Epithelial cell of esophagus (primary cell): ENCODE data around the gene RRM2.

Experiments used
- DNase-seq: peaks from one replicate; pipeline ENCODE4 v3.0.0; 2010; ENCODE audit warnings: low read depth
- H3K4me3 ChIP-seq: 2 replicates; pipeline ENCODE4 v1.5.1; 2011; ENCODE audit warnings: mild to moderate bottlenecking, low read length, control low read depth
- CTCF ChIP-seq: IDR thresholded peaks from 2 replicates; pipeline ENCODE4 v1.5.1; 2011; ENCODE audit warnings: low read depth, mild to moderate bottlenecking, low read length, control low read depth, inconsistent platforms; ENCODE audit not compliant: insufficient read depth; ENCODE audit errors: missing control alignments

Gene RRM2

GRCh38 chr2:10163498-10164486, 41.3 kb downstream of the RRM2 start:
- H3K4me3 ChIP-seq, result no peak overlapping the region
- peak; percentile 55 for DNase-seq
- no peak for TF ChIP-seq CTCF

GRCh38 chr2:10164601-10165000, 42.1 kb downstream of the RRM2 start:
- no peak for DNase-seq
- no peak for TF ChIP-seq CTCF
- H3K4me3 ChIP-seq, result no peak overlapping the region

GRCh38 chr2:10165282-10165681, 42.7 kb downstream of the RRM2 start:
- DNase-seq, result no peak
- no peak for TF ChIP-seq CTCF
- no peak overlapping the region for H3K4me3 ChIP-seq

- no peak for DNase-seq
- H3K4me3 ChIP-seq, result no peak overlapping the region
- TF ChIP-seq CTCF, result no peak
Measured at GRCh38 chr2:10165861-10166675, 43.5 kb downstream of the RRM2 start.

- no peak for TF ChIP-seq CTCF
- H3K4me3 ChIP-seq, result no peak overlapping the region
- no peak for DNase-seq
Measured at GRCh38 chr2:10166676-10167292, 44.2 kb downstream of the RRM2 start.

GRCh38 chr2:10167316-10167715, 44.8 kb downstream of the RRM2 start:
- DNase-seq, result no peak
- no peak overlapping the region for H3K4me3 ChIP-seq
- no peak for TF ChIP-seq CTCF
